ENCODE data around the gene C12orf42. TPM values are rescaled to one million over a fixed set of nuclear protein-coding genes. Genes with fewer than 3 reads are reported as not detected.

Gene C12orf42
- total and polyA plus RNA-seq, 7 donors: not detected

GRCh38 chr12:103373088-103373523, 122.7 kb downstream of the C12orf42 start:
- TF ChIP-seq CTCF (IDR thresholded peaks at IDR 0.05): no peak
- H3K4me3 ChIP-seq: no peak overlapping the region
- H3K9me3 ChIP-seq: peaks cover 6% of the 10 kb centered on the region
- H3K27me3 ChIP-seq (ENCODE audit: insufficient read depth in 3 of 3, low read length in 2 of 3): no peaks in the 10 kb centered on the region
- ATAC-seq: no peak
- H3K27ac ChIP-seq: no peak overlapping the region
- H3K4me1 ChIP-seq: no peaks in the 10 kb centered on the region
- no peak for DNase-seq
- 82 to 85% (median 83%) methylated on average over 4 of the region's 4 CpGs for WGBS, 3 donors
- intact Hi-C loops (cut with DNase I): no loop called here
- H3K36me3 ChIP-seq (ENCODE audit: insufficient read depth in 1 of 2, low read depth in 1 of 2): no peaks in the 10 kb centered on the region

- DNase-seq (no peak), ATAC-seq (no peak)
- intact Hi-C loops (cut with DNase I): no loop called here
- 94 to 100% (median 97%) methylated on average over 1 of the region's 1 CpG for WGBS, 3 donors
- Histone ChIP-seq H3K4me1 (no peaks in the 10 kb centered on the region), H3K9me3 (peaks cover 6% of the 10 kb centered on the region), H3K27me3 (ENCODE audit: insufficient read depth in 3 of 3, low read length in 2 of 3) (no peaks in the 10 kb centered on the region), H3K4me3 (no peak overlapping the region), H3K36me3 (ENCODE audit: insufficient read depth in 1 of 2, low read depth in 1 of 2) (no peaks in the 10 kb centered on the region), H3K27ac (no peak overlapping the region)
- no peak for TF ChIP-seq CTCF (IDR thresholded peaks at IDR 0.05)
Observed at GRCh38 chr12:103369929-103370328, 125.8 kb downstream of the C12orf42 start.

- intact Hi-C loops (cut with DNase I): no loop called here
- H3K9me3 ChIP-seq: peaks cover 6% of the 10 kb centered on the region
- H3K36me3 ChIP-seq (ENCODE audit: insufficient read depth in 1 of 2, low read depth in 1 of 2): no peaks in the 10 kb centered on the region
- WGBS, 3 donors: 84 to 97% (median 89%) methylated on average over 1 of the region's 1 CpG
- no peak for ATAC-seq
- no peak overlapping the region for H3K4me3 ChIP-seq
- no peak for DNase-seq
- H3K4me1 ChIP-seq: no peaks in the 10 kb centered on the region
- no peaks in the 10 kb centered on the region for H3K27me3 ChIP-seq (ENCODE audit: insufficient read depth in 3 of 3, low read length in 2 of 3)
- no peak for TF ChIP-seq CTCF (IDR thresholded peaks at IDR 0.05)
- H3K27ac ChIP-seq: no peak overlapping the region
Observed at GRCh38 chr12:103368167-103368566, 127.6 kb downstream of the C12orf42 start.

GRCh38 chr12:103354403-103354802, 141.4 kb downstream of the C12orf42 start:
- Histone ChIP-seq H3K4me1 (no peaks in the 10 kb centered on the region), H3K27ac (no peak overlapping the region), H3K9me3 (no peaks in the 10 kb centered on the region), H3K36me3 (ENCODE audit: insufficient read depth in 1 of 2, low read depth in 1 of 2) (no peaks in the 10 kb centered on the region), H3K4me3 (no peak overlapping the region), H3K27me3 (ENCODE audit: insufficient read depth in 3 of 3, low read length in 2 of 3) (no peaks in the 10 kb centered on the region)
- 46 to 92% (median 65%) methylated on average over 2 of the region's 2 CpGs for WGBS, 3 donors
- no peak for TF ChIP-seq CTCF (IDR thresholded peaks at IDR 0.05)
- intact Hi-C loops (cut with DNase I): no loop called here
- no peak for ATAC-seq
- DNase-seq: no peak

GRCh38 chr12:103353913-103354312, 141.9 kb downstream of the C12orf42 start:
- Histone ChIP-seq H3K9me3 (no peaks in the 10 kb centered on the region), H3K27me3 (ENCODE audit: insufficient read depth in 3 of 3, low read length in 2 of 3) (no peaks in the 10 kb centered on the region), H3K4me3 (no peak overlapping the region), H3K27ac (no peak overlapping the region), H3K4me1 (no peaks in the 10 kb centered on the region), H3K36me3 (ENCODE audit: insufficient read depth in 1 of 2, low read depth in 1 of 2) (no peaks in the 10 kb centered on the region)
- 72 to 85% (median 77%) methylated on average over 4 of the region's 4 CpGs for WGBS, 3 donors
- no peak for TF ChIP-seq CTCF (IDR thresholded peaks at IDR 0.05)
- intact Hi-C loops (cut with DNase I): no loop called here
- no peak for DNase-seq
- ATAC-seq: no peak

Measured in psoas muscle (tissue), 8 donors.